Activated effector memory CD4-positive, alpha-beta T cell treated with Interleukin-2 at 50 U/mL for 16 hours (primary cell): ENCODE results near the gene SLC4A4.

ENCODE experiments used
- DNase-seq: peaks from one replicate; pipeline ENCODE4 v3.0.0-alpha.2; 2020

SLC4A4 gene

GRCh38 chr4:71417150-71417549, 78.3 kb downstream of the SLC4A4 start:
- DNase-seq: no peak

GRCh38 chr4:71426381-71427042, 87.7 kb downstream of the SLC4A4 start:
- DNase-seq: no peak

- DNase-seq: no peak
Measured at GRCh38 chr4:71429106-71429505, 90.3 kb downstream of the SLC4A4 start.

- DNase-seq: no peak
Measured at GRCh38 chr4:71429962-71430361, 91.1 kb downstream of the SLC4A4 start.

GRCh38 chr4:71430609-71431008, 91.8 kb downstream of the SLC4A4 start:
- DNase-seq: no peak

- DNase-seq: no peak
Measured at GRCh38 chr4:71440612-71441011, 101.8 kb downstream of the SLC4A4 start.

GRCh38 chr4:71441186-71442169, 102.7 kb downstream of the SLC4A4 start:
- DNase-seq: no peak

GRCh38 chr4:71442336-71442735, 103.5 kb downstream of the SLC4A4 start:
- no peak for DNase-seq

- DNase-seq: no peak
Measured at GRCh38 chr4:71444395-71444794, 105.6 kb downstream of the SLC4A4 start.

GRCh38 chr4:71445811-71446210, 107.0 kb downstream of the SLC4A4 start:
- no peak for DNase-seq

- DNase-seq: no peak
Measured at GRCh38 chr4:71446479-71447081, 107.8 kb downstream of the SLC4A4 start.

- DNase-seq: no peak
Measured at GRCh38 chr4:71449040-71449439, 110.2 kb downstream of the SLC4A4 start.

GRCh38 chr4:71449878-71450277, 111.1 kb downstream of the SLC4A4 start:
- no peak for DNase-seq

GRCh38 chr4:71453531-71453930, 114.7 kb downstream of the SLC4A4 start:
- no peak for DNase-seq

GRCh38 chr4:71456841-71457240, 118.0 kb downstream of the SLC4A4 start:
- no peak for DNase-seq

GRCh38 chr4:71460371-71460770, 121.6 kb downstream of the SLC4A4 start:
- no peak for DNase-seq

- no peak for DNase-seq
Measured at GRCh38 chr4:71461422-71461821, 122.6 kb downstream of the SLC4A4 start.

- DNase-seq: no peak
Measured at GRCh38 chr4:71466775-71467174, 128.0 kb downstream of the SLC4A4 start.

GRCh38 chr4:71468116-71468710, 129.4 kb downstream of the SLC4A4 start:
- no peak for DNase-seq

- no peak for DNase-seq
Measured at GRCh38 chr4:71469541-71469940, 130.7 kb downstream of the SLC4A4 start.

- DNase-seq: no peak
Measured at GRCh38 chr4:71470524-71470923, 131.7 kb downstream of the SLC4A4 start.

GRCh38 chr4:71472946-71473345, 134.1 kb downstream of the SLC4A4 start:
- no peak for DNase-seq

GRCh38 chr4:71473541-71474240, 134.9 kb downstream of the SLC4A4 start:
- DNase-seq: no peak
